NCI-H2196 treated with DMSO at 0.1 percent for 48 hours (cell line): Measurements from ENCODE around the gene NR1I2.

Experiments used
- DNase-seq: peaks from one replicate; lab custom pipeline; 2025; ENCODE audit not compliant: unreplicated experiment; lab: John Stamatoyannopoulos, UW

Gene NR1I2

GRCh38 chr3:119778811-119779210 is 3.1 kb upstream of the NR1I2 start:
- no peak for DNase-seq

GRCh38 chr3:119779731-119780383 is 2.0 kb upstream of the NR1I2 start:
- no peak for DNase-seq

- DNase-seq, result no peak
Measured at GRCh38 chr3:119782460-119782859, 559 bp downstream of the NR1I2 start.

DNA sequence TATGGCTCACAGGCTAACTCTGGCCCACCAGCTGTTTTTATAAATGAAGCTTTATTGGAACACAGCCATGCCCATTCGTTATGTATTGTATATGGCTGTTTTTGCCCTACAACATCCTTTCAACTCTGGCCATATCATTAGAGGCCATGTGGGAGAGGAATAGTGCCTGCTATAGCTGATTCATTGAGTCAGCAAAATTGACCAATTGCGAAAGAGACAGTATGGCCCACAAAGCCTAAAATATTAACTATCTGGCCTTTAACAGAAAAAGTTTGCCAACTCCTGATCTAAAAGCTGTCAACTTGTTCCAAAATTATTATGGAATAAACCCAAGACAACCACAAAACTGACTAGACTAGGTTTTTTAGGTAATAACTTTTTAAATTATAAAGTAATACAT is 1.4 kb downstream of the NR1I2 start:
- DNase-seq, result no peak

DNA sequence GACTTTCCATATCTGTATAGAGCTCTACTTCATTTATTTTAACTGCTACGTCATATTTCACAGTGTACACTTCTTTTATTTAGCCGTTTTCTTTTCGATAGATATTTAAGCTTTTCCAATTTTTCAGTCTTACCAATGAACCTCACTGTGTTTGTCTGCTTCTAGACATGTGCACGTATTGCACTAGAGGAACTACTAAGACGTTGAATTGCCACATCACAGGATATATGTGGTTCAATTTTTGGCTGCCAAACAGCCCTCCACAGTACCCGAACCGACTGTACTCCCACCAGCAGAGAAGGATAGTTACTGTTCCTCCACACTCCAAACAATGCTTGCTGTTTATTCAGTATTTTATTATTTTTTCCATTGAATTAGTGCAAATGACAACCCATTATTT is 2.0 kb downstream of the NR1I2 start:
- no peak for DNase-seq

- DNase-seq, result no peak
Measured at GRCh38 chr3:119786409-119786808, 4.5 kb downstream of the NR1I2 start.

DNA sequence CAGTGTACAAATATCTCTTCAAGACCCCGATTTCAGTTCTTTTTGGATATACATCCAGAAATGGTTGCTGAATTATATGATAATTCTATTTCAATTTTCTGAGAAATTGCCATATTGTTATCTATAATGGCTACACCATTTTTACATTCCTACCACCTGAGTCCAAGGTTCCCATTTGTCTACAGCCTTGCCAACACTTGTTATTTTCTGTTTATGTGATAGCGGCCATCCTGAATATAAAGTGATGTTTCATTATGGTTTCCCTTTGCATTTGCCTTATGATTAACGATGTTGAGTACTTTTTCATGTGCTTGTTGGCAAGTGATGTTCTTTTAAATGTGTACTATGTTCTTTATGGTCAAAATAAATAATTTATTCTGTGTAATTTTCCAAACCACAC is 8.5 kb downstream of the NR1I2 start:
- no peak for DNase-seq

GRCh38 chr3:119792270-119792669 is 10.4 kb downstream of the NR1I2 start:
- DNase-seq, result no peak

GRCh38 chr3:119794401-119794800 is 12.5 kb downstream of the NR1I2 start:
- no peak for DNase-seq

DNA sequence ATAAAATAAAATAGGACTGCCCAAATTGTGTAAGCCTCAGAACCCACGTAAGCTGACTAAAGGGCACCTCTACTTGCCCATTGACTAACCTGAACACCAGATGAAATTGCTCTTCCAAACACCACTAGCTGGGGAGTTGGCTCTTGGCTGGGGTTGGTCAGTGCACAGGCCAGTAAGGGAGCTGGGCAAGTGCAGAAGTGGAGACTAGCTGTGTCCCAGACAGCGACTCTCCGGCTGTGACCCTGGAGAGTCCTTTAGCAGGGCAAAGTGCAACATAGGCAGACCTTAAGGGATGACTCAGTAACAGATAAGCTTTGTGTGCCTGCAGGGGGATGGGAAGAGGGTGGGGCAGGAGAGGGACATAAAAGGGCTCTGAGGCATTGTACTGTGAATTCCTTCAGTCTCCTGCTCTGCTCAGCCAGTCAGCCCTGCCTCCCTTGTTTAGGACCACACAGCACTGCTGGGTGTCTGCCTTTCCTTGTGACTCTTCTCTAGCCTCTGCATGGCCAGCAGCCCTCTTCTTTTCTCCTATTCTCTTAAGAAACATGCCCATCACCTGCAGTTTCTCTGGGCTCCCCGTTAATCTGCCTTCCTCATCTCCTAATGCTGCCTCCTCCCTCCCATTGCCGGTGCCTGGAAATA is 13.2 kb downstream of the NR1I2 start:
- no peak for DNase-seq

- no peak for DNase-seq
Measured at GRCh38 chr3:119795849-119796248, 13.9 kb downstream of the NR1I2 start.

GRCh38 chr3:119796368-119796767 is 14.5 kb downstream of the NR1I2 start:
- no peak for DNase-seq

- DNase-seq, result no peak
Measured at GRCh38 chr3:119796785-119797184, 14.9 kb downstream of the NR1I2 start.

DNA sequence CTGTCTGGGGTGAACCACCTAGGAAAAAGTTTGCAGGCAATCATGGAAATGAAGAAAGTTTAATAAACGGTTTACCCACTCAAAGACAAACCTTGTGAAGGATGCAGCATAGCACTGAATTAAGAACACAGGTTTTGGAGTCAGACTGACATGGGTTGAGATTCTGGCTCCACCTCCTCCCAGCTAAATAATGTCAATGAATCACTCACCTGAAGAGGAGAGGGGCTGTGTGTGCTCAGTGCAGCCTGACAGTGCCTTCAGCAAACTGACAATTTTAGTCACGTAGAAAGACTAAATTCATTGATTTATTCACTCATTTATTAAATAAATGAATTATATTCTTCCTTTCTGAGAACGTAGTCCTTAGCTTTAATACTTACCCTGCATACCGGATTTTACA is 18.9 kb downstream of the NR1I2 start:
- DNase-seq, result no peak

- no peak for DNase-seq
Measured at GRCh38 chr3:119808244-119808643, 26.3 kb downstream of the NR1I2 start.

DNA sequence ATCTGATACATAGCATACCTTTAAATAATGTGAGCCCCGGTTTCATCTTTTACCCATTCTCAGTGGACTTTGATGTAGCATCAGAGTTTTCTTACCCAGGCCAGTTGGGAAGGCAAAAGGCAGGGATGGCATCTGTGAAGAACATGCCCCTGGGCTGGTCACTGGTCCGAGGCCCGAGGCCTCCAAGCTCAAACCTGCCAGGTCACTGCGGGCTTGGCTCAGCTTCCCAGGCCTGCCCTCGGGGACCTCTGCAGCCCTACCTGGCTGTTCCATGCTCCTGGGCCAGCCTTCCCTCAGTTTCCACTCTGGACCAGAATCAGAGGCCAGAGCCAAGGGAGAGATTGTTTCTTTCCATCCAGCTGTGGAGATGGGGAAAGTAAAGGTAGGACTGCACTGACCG is 26.9 kb downstream of the NR1I2 start:
- DNase-seq, result no peak

- no peak for DNase-seq
Measured at GRCh38 chr3:119809249-119810017, 27.5 kb downstream of the NR1I2 start.

DNA sequence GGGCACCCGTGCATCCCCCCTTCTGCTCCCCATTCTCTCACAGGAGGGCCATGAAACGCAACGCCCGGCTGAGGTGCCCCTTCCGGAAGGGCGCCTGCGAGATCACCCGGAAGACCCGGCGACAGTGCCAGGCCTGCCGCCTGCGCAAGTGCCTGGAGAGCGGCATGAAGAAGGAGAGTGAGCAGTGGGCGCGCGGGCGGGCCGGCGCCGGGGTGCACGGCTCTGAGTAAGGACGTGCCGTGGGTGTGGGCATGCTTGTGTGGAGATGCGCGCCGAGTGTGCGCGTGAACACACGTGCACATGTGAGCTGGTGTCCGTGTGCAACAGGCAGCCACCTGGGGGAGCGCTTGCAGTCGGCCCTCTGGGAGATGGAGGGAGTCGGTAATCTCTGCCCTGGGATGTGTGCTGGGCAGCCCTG is 28.1 kb downstream of the NR1I2 start:
- no peak for DNase-seq

DNA sequence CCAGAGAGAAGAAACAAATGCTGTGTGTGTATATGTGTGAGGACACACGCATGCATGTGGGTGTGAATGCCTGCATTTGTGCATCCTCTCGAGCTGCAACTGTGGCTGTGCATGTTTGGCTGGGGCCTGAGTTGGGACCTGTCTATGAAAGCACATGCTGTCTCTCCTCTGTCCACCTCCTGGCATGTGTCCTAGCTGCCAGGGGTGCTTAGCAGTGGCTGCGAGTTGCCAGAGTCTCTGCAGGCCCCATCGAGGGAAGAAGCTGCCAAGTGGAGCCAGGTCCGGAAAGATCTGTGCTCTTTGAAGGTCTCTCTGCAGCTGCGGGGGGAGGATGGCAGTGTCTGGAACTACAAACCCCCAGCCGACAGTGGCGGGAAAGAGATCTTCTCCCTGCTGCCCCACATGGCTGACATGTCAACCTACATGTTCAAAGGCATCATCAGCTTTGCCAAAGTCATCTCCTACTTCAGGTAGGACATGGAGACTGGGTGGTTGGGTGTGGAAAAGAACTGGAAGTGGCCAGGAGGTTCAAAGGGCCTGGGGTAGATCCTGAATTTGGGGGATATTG is 30.7 kb downstream of the NR1I2 start:
- DNase-seq, result no peak

DNA sequence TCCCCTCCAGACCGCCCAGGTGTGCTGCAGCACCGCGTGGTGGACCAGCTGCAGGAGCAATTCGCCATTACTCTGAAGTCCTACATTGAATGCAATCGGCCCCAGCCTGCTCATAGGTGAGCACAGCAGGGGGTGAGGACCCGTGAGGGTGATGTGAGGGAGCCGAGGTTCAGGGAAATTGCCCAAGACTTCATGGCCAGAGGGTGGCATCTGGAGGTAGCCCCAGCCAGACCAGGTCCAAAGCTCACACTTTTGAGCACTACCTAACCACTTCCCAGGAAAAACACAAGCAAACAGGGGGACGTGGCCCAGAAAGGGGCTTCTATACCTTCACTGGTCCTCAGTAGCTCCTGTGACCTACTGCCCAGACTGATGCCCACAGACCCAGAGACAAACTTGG is 33.8 kb downstream of the NR1I2 start:
- no peak for DNase-seq

GRCh38 chr3:119817071-119817470 is 35.2 kb downstream of the NR1I2 start:
- no peak for DNase-seq
